HG03469 (cell line): ENCODE results near the gene DLX2.

ENCODE experiments used
- ATAC-seq: cut with Tn5 transposase; IDR thresholded peaks from one replicate; pipeline ENCODE4 v1.9.1; 2021; ENCODE audit warnings: mild to moderate bottlenecking, moderate library complexity, moderate number of reproducible peaks; ENCODE audit not compliant: unreplicated experiment

DLX2 gene

GRCh38 chr2:172094294-172095145 is 8.2 kb downstream of the DLX2 start:
- no peak for ATAC-seq

- ATAC-seq: no peak
These were observed 9.0 kb downstream of the DLX2 start for GRCh38 chr2:172093416-172094293.

GRCh38 chr2:172092716-172093415 is 9.8 kb downstream of the DLX2 start:
- ATAC-seq: no peak

- ATAC-seq: no peak
These were observed 10.7 kb downstream of the DLX2 start for GRCh38 chr2:172091761-172092566.

GRCh38 chr2:172091000-172091641 is 11.6 kb downstream of the DLX2 start:
- ATAC-seq: no peak

GRCh38 chr2:172090044-172090961 is 12.4 kb downstream of the DLX2 start:
- ATAC-seq: no peak

GRCh38 chr2:172089633-172090032 is 13.1 kb downstream of the DLX2 start:
- no peak for ATAC-seq

- ATAC-seq: no peak
These were observed 13.6 kb downstream of the DLX2 start for GRCh38 chr2:172089005-172089504.

- no peak for ATAC-seq
These were observed 14.3 kb downstream of the DLX2 start for GRCh38 chr2:172088245-172089004.

- ATAC-seq: no peak
These were observed 14.9 kb downstream of the DLX2 start for GRCh38 chr2:172087780-172088244.

GRCh38 chr2:172087207-172087779 is 15.4 kb downstream of the DLX2 start:
- ATAC-seq: no peak

GRCh38 chr2:172086241-172087206 is 16.2 kb downstream of the DLX2 start:
- ATAC-seq: no peak

- ATAC-seq: no peak
These were observed 17.1 kb downstream of the DLX2 start, which contains the start of gene DLX1 for GRCh38 chr2:172085460-172086159. Gene DLX1, plus strand, starts transcription at chr2:172085507. Its CDS starts 171 bp downstream, at chr2:172085678.

GRCh38 chr2:172084645-172085459 is 17.8 kb downstream of the DLX2 start:
- peak; percentile 81 for ATAC-seq

GRCh38 chr2:172084395-172084644 is 18.4 kb downstream of the DLX2 start:
- ATAC-seq: no peak
